Mesodermal cell (in vitro differentiated cells): ENCODE data around the gene TANC1.

Experiments
- H3K27ac ChIP-seq: 2 replicates; pipeline ENCODE4 v1.7.0; 2013; ENCODE audit warnings: mild to moderate bottlenecking, low read depth, low read length, moderate library complexity; ENCODE audit not compliant: severe bottlenecking
- H3K36me3 ChIP-seq: 2 replicates; pipeline ENCODE4 v1.7.1; 2013; ENCODE audit warnings: mild to moderate bottlenecking, low read length, moderate library complexity; ENCODE audit not compliant: control insufficient read depth, insufficient read depth
- H3K4me1 ChIP-seq: one replicate; pipeline ENCODE4 v1.7.1; 2013; ENCODE audit warnings: mild to moderate bottlenecking, low read length; ENCODE audit not compliant: insufficient read depth, control insufficient read depth, poor library complexity, severe bottlenecking
- H3K4me3 ChIP-seq: 2 replicates; pipeline ENCODE4 v1.7.0; 2013; ENCODE audit warnings: low read length, control low read depth, mild to moderate bottlenecking; ENCODE audit not compliant: insufficient read depth, poor library complexity, severe bottlenecking; ENCODE audit errors: extremely low read depth
- H3K9me3 ChIP-seq: 2 replicates; pipeline ENCODE4 v1.7.1; 2013; ENCODE audit warnings: mild to moderate bottlenecking, low read length, moderate library complexity; ENCODE audit not compliant: control insufficient read depth
- WGBS, 2 experiments: methylation state at CpG; one replicate each; pipeline ENCODE4 v1.1.5; 2013; ENCODE audit warnings: missing lambda C conversion rate in 2 of 2; ENCODE audit not compliant: insufficient coverage in 2 of 2; 5-methylcytosine and 5-hydroxymethylcytosine counted together

The TANC1 gene

GRCh38 chr2:159054032-159054334 is 85.5 kb downstream of the TANC1 start:
- H3K4me1 ChIP-seq = peaks cover 24% of the 10 kb centered on the region
- 80 to 89% methylated on average over 1 of the region's 3 CpGs for WGBS, 2 experiments
- peaks cover 5% of the 10 kb centered on the region for H3K36me3 ChIP-seq

DNA sequence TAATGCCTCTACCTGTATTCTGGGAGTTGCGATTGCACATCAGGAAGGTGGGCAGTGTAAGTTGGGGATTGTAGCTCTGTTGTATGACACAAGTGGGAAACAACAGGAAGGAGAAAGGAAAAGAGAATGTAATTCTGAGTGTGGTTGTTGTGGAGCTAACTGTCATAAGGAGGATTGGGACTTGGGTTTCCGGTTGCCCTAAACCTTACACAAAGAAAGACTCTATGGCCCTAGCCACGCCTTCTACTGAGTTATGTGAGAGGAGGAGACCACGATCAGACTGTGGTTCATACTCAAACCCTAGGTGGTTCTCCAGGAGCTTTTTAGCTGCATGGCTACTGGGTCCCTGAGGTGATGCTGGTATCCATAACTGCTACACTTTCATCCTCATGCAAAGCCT is 86.5 kb downstream of the TANC1 start:
- no peaks in the 10 kb centered on the region for H3K9me3 ChIP-seq
- no peak overlapping the region for H3K4me3 ChIP-seq
- no peak overlapping the region for H3K27ac ChIP-seq
- peaks cover 26% of the 10 kb centered on the region for H3K4me1 ChIP-seq
- no peaks in the 10 kb centered on the region for H3K36me3 ChIP-seq
- 69 to 100% methylated on average over 3 of the region's 4 CpGs for WGBS, 2 experiments

More at GRCh38 chr2:159054032-159054334, 85.5 kb downstream of the TANC1 start:
- H3K27ac ChIP-seq = no peak overlapping the region
- no peaks in the 10 kb centered on the region for H3K9me3 ChIP-seq
- no peak overlapping the region for H3K4me3 ChIP-seq

DNA sequence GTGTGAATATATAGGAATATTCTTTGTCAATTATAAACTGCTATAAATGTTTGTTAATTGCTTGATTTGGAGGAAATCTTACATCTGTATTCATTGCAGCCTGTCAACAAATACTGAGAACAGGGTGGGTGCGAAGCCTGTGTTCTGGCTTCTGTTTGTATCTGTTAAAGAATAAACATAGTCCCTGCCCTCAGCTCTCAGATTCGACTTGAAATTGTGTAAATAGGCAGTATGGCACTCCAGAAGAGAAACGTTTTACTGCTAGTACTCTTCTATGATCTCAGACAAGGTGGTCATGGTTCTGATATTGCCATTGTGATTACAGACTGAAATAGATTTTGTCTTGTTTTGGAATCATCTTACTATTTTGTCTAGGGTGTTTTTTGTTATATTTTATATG is 92.1 kb downstream of the TANC1 start:
- no peaks in the 10 kb centered on the region for H3K9me3 ChIP-seq
- no peak overlapping the region for H3K4me3 ChIP-seq
- no peak overlapping the region for H3K27ac ChIP-seq
- peaks cover 37% of the 10 kb centered on the region for H3K4me1 ChIP-seq
- H3K36me3 ChIP-seq = peaks cover 8% of the 10 kb centered on the region
- 80 to 85% methylated on average over 1 to 3 of the region's 3 CpGs for WGBS, 2 experiments

GRCh38 chr2:159063677-159064076 is 95.2 kb downstream of the TANC1 start:
- Histone ChIP-seq H3K4me3 (no peak overlapping the region), H3K36me3 (peaks cover 24% of the 10 kb centered on the region), H3K4me1 (peaks cover 38% of the 10 kb centered on the region), H3K27ac (no peak overlapping the region), H3K9me3 (no peaks in the 10 kb centered on the region)
- WGBS, 2 experiments = 94 to 100% methylated on average over 2 to 3 of the region's 4 CpGs

DNA sequence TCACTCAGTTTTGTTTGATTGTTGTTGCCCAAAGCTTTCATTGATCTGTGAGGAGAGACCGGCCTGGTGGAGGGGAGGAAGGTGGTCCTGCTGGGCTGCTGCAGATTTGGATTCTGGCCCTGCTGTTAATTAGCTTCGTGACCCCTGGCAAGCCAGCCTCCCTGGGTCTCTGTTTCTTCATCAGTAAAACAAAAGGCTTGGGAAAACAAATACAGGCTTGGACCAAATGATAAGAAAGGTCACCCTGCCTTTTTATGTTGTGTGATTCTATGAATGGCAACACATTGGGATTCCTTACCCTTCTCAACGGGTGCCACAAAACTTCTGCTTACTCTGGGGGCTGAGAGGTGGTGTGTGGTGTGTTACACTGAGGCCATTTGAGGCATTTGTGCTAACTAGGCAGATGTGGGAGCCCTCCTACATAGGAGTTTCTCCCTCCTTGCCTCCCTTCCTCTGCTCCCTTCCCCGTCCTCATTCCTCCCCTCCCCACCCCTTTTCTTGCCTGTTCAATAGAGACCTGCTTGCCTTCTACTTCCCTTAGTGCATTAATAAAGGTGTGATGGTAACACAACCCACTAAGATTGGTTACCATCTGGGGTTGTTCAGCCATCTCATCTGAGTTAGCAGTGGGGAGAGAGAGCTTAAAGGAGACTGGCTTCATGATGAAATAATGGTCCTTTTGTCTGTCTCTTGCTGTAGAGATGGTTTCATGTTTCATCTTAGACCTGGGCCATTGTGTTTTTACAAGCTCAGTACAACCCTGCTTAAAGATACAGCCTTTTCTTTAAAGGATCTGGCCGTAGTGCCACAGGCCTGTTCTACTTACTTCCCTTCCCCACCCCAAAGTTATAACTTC is 96.2 kb downstream of the TANC1 start:
- Histone ChIP-seq H3K9me3 (no peaks in the 10 kb centered on the region), H3K4me1 (peaks cover 42% of the 10 kb centered on the region), H3K4me3 (no peak overlapping the region), H3K36me3 (peaks cover 24% of the 10 kb centered on the region), H3K27ac (peak overlapping the region; percentile 80)
- 22 to 40% methylated on average over 2 to 3 of the region's 5 CpGs for WGBS, 2 experiments

DNA sequence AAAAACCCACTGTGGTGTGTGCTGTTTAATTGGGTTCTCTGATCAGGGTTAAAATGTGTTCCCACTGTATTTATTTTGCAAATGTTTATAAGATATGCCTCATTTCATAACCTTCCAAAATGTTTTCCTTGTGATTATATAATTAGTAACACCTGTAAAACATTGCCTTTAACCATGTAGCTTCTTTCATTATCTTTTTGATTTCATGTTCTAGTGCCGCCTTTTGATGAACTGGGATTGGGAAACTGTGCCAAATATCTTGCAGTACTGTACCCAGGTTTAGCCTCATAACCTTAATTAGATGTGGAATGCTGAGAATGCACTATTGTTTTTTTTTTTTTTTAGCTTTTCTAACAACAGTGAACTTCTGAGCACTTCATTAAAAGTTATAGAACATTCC is 96.9 kb downstream of the TANC1 start:
- H3K27ac ChIP-seq = peak overlapping the region; percentile 80
- no CpG with 5 or more reads among the region's 1 CpG for WGBS, 2 experiments
- H3K4me3 ChIP-seq = no peak overlapping the region
- peaks cover 37% of the 10 kb centered on the region for H3K4me1 ChIP-seq
- peaks cover 26% of the 10 kb centered on the region for H3K36me3 ChIP-seq
- no peaks in the 10 kb centered on the region for H3K9me3 ChIP-seq

GRCh38 chr2:159065891-159066290 is 97.5 kb downstream of the TANC1 start:
- H3K9me3 ChIP-seq = no peaks in the 10 kb centered on the region
- H3K4me3 ChIP-seq = no peak overlapping the region
- peak overlapping the region; percentile 80 for H3K27ac ChIP-seq
- peaks cover 32% of the 10 kb centered on the region for H3K36me3 ChIP-seq
- peaks cover 34% of the 10 kb centered on the region for H3K4me1 ChIP-seq
- WGBS, 2 experiments = 88 to 100% methylated on average over 3 to 4 of the region's 4 CpGs

GRCh38 chr2:159066541-159067156 is 98.2 kb downstream of the TANC1 start:
- Histone ChIP-seq H3K4me1 (peaks cover 34% of the 10 kb centered on the region), H3K36me3 (peaks cover 26% of the 10 kb centered on the region), H3K27ac (no peak overlapping the region), H3K9me3 (no peaks in the 10 kb centered on the region), H3K4me3 (no peak overlapping the region)
- no CpG with 5 or more reads among the region's 1 CpG for WGBS, 2 experiments

GRCh38 chr2:159067971-159068370 is 99.5 kb downstream of the TANC1 start:
- Histone ChIP-seq H3K9me3 (no peaks in the 10 kb centered on the region), H3K27ac (no peak overlapping the region), H3K4me3 (no peak overlapping the region), H3K4me1 (peaks cover 37% of the 10 kb centered on the region), H3K36me3 (peaks cover 25% of the 10 kb centered on the region)
- no CpG with 5 or more reads among the region's 1 CpG for WGBS, 2 experiments

- Histone ChIP-seq H3K4me1 (peaks cover 25% of the 10 kb centered on the region), H3K4me3 (no peak overlapping the region), H3K9me3 (no peaks in the 10 kb centered on the region), H3K27ac (peak overlapping the region; percentile 17), H3K36me3 (peaks cover 25% of the 10 kb centered on the region)
- 100% methylated on average over 1 of the region's 2 CpGs; no CpG with 5 or more reads in 1 of the 2 experiments for WGBS, 2 experiments
These were observed 100.8 kb downstream of the TANC1 start for GRCh38 chr2:159069229-159069628.

GRCh38 chr2:159070235-159070634 is 101.8 kb downstream of the TANC1 start:
- Histone ChIP-seq H3K4me3 (no peak overlapping the region), H3K9me3 (no peaks in the 10 kb centered on the region), H3K36me3 (peaks cover 25% of the 10 kb centered on the region), H3K27ac (peak overlapping the region; percentile 24), H3K4me1 (peaks cover 14% of the 10 kb centered on the region)
- no CpG with 5 or more reads among the region's 2 CpGs for WGBS, 2 experiments
